Measurements from ENCODE around the gene INHBE.

INHBE gene

DNA sequence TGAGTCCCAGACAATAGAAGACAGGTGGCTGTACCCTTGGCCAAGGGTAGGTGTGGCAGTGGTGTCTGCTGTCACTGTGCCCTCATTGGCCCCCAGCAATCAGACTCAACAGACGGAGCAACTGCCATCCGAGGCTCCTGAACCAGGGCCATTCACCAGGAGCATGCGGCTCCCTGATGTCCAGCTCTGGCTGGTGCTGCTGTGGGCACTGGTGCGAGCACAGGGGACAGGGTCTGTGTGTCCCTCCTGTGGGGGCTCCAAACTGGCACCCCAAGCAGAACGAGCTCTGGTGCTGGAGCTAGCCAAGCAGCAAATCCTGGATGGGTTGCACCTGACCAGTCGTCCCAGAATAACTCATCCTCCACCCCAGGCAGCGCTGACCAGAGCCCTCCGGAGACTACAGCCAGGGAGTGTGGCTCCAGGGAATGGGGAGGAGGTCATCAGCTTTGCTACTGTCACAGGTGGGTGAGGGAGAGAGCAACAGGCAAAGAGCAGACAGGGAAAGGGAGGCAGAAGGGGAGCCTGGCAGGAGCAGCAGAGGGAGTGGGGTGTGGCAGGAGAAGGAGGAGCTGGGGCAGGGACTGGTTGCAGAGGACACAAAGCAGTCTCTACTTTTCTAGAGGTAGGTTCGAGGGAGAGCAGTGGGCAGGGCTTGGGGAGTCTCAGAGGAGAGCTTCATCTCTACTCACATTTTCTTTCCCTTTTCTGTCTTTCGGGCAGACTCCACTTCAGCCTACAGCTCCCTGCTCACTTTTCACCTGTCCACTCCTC, 452 bp downstream of the INHBE start:
- no peak for TF ChIP-seq POLR2AphosphoS5 (IDR thresholded peaks at IDR 0.05; ENCODE audit: low read depth, low read length)
- no peak for TF ChIP-seq FOXP2 (optimal IDR thresholded peaks at IDR 0.05; ENCODE audit: borderline replicate concordance, extremely low read depth, extremely low read length, insufficient read depth)
- no peak for TF ChIP-seq TAF1 (IDR thresholded peaks at IDR 0.05; ENCODE audit: borderline replicate concordance, insufficient read depth, low read length)
- TF ChIP-seq, protein P1, sequence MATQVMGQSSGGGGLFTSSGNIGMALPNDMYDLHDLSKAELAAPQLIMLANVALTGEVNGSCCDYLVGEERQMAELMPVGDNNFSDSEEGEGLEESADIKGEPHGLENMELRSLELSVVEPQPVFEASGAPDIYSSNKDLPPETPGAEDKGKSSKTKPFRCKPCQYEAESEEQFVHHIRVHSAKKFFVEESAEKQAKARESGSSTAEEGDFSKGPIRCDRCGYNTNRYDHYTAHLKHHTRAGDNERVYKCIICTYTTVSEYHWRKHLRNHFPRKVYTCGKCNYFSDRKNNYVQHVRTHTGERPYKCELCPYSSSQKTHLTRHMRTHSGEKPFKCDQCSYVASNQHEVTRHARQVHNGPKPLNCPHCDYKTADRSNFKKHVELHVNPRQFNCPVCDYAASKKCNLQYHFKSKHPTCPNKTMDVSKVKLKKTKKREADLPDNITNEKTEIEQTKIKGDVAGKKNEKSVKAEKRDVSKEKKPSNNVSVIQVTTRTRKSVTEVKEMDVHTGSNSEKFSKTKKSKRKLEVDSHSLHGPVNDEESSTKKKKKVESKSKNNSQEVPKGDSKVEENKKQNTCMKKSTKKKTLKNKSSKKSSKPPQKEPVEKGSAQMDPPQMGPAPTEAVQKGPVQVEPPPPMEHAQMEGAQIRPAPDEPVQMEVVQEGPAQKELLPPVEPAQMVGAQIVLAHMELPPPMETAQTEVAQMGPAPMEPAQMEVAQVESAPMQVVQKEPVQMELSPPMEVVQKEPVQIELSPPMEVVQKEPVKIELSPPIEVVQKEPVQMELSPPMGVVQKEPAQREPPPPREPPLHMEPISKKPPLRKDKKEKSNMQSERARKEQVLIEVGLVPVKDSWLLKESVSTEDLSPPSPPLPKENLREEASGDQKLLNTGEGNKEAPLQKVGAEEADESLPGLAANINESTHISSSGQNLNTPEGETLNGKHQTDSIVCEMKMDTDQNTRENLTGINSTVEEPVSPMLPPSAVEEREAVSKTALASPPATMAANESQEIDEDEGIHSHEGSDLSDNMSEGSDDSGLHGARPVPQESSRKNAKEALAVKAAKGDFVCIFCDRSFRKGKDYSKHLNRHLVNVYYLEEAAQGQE (IDR thresholded peaks at IDR 0.05; ENCODE audit: insufficient read depth in 1 of 2, low read depth in 2 of 2, low read length in 2 of 2), result no peak
- no peak for TF ChIP-seq SIN3A (IDR thresholded peaks at IDR 0.05; ENCODE audit: borderline replicate concordance, insufficient read depth, low read length)

DNA sequence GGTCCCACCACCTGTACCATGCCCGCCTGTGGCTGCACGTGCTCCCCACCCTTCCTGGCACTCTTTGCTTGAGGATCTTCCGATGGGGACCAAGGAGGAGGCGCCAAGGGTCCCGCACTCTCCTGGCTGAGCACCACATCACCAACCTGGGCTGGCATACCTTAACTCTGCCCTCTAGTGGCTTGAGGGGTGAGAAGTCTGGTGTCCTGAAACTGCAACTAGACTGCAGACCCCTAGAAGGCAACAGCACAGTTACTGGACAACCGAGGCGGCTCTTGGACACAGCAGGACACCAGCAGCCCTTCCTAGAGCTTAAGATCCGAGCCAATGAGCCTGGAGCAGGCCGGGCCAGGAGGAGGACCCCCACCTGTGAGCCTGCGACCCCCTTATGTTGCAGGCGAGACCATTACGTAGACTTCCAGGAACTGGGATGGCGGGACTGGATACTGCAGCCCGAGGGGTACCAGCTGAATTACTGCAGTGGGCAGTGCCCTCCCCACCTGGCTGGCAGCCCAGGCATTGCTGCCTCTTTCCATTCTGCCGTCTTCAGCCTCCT, 1.1 kb downstream of the INHBE start:
- TF ChIP-seq SIN3A (IDR thresholded peaks at IDR 0.05; ENCODE audit: borderline replicate concordance, insufficient read depth, low read length) (no peak), FOXP2 (optimal IDR thresholded peaks at IDR 0.05; ENCODE audit: borderline replicate concordance, extremely low read depth, extremely low read length, insufficient read depth) (no peak), TAF1 (IDR thresholded peaks at IDR 0.05; ENCODE audit: borderline replicate concordance, insufficient read depth, low read length) (no peak), POLR2AphosphoS5 (IDR thresholded peaks at IDR 0.05; ENCODE audit: low read depth, low read length) (no peak)
- TF ChIP-seq, protein P1 (IDR thresholded peaks at IDR 0.05; ENCODE audit: insufficient read depth in 1 of 2, low read depth in 2 of 2, low read length in 2 of 2), result no peak

DNA sequence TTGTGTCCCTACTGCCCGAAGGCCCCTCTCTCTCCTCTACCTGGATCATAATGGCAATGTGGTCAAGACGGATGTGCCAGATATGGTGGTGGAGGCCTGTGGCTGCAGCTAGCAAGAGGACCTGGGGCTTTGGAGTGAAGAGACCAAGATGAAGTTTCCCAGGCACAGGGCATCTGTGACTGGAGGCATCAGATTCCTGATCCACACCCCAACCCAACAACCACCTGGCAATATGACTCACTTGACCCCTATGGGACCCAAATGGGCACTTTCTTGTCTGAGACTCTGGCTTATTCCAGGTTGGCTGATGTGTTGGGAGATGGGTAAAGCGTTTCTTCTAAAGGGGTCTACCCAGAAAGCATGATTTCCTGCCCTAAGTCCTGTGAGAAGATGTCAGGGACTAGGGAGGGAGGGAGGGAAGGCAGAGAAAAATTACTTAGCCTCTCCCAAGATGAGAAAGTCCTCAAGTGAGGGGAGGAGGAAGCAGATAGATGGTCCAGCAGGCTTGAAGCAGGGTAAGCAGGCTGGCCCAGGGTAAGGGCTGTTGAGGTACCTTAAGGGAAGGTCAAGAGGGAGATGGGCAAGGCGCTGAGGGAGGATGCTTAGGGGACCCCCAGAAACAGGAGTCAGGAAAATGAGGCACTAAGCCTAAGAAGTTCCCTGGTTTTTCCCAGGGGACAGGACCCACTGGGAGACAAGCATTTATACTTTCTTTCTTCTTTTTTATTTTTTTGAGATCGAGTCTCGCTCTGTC, 1.8 kb downstream of the INHBE start:
- TF ChIP-seq TAF1 (IDR thresholded peaks at IDR 0.05; ENCODE audit: borderline replicate concordance, insufficient read depth, low read length), result no peak
- no peak for TF ChIP-seq SIN3A (IDR thresholded peaks at IDR 0.05; ENCODE audit: borderline replicate concordance, insufficient read depth, low read length)
- no peak for TF ChIP-seq FOXP2 (optimal IDR thresholded peaks at IDR 0.05; ENCODE audit: borderline replicate concordance, extremely low read depth, extremely low read length, insufficient read depth)
- TF ChIP-seq, protein P1 (IDR thresholded peaks at IDR 0.05; ENCODE audit: insufficient read depth in 1 of 2, low read depth in 2 of 2, low read length in 2 of 2), result no peak
- TF ChIP-seq POLR2AphosphoS5 (IDR thresholded peaks at IDR 0.05; ENCODE audit: low read depth, low read length), result no peak

DNA sequence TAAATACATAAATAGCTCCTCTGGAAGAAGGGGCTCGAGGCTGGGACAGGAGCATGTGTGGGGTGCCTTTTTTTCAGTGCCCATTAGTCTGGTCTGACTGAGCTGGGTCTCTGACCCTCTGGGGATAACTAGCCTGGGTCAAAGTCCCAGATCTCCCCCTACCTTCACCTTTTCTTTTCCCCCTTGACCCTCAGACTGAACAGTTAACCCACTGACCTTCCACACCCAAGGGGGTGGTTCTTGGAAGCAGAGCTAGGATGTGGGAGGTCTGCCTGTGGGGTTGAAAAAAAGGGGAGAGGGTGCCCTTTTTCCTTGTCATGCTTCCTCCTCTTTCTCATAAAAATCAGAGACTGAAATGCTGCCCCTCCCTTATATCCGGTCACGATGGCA, 3.6 kb downstream of the INHBE start:
- TF ChIP-seq, protein P1 (IDR thresholded peaks at IDR 0.05; ENCODE audit: insufficient read depth in 1 of 2, low read depth in 2 of 2, low read length in 2 of 2), result no peak

Data from PFSK-1 (cell line).